Measurements from ENCODE around the gene LACTB.

- no peak for TF ChIP-seq MAX (IDR thresholded peaks at IDR 0.05; ENCODE audit: low read depth, low read length)
- TF ChIP-seq POLR2AphosphoS5 (IDR thresholded peaks at IDR 0.05; ENCODE audit: low read length) = no peak
- TF ChIP-seq NR2C2 (IDR thresholded peaks at IDR 0.05; ENCODE audit: borderline replicate concordance, control insufficient read depth, insufficient read length, low read depth) = no peak
- no peak for TF ChIP-seq SP1 (IDR thresholded peaks at IDR 0.05; ENCODE audit: low read depth, low read length)
- no peak for TF ChIP-seq BCL11A (IDR thresholded peaks at IDR 0.05; ENCODE audit: low read depth, low read length)
- no peak for TF ChIP-seq MEF2A (IDR thresholded peaks at IDR 0.05; ENCODE audit: insufficient read depth, low read depth, low read length)
- TF ChIP-seq BHLHE40 (IDR thresholded peaks at IDR 0.05; ENCODE audit: borderline replicate concordance in 1 of 2, low read depth in 2 of 2, low read length in 1 of 2) = no peak
- no peak for TF ChIP-seq NFYB (IDR thresholded peaks at IDR 0.05; ENCODE audit: insufficient read depth, low read depth, low read length)
- TF ChIP-seq ZSCAN29 (IDR thresholded peaks at IDR 0.05) = no peak
- no peak for TF ChIP-seq REST (IDR thresholded peaks at IDR 0.05; ENCODE audit: low read depth, low read length)
Observed at GRCh38 chr15:63133786-63134185, 12.1 kb downstream of the LACTB start.
